ENCODE data around the gene MTG1.

The MTG1 gene

DNA sequence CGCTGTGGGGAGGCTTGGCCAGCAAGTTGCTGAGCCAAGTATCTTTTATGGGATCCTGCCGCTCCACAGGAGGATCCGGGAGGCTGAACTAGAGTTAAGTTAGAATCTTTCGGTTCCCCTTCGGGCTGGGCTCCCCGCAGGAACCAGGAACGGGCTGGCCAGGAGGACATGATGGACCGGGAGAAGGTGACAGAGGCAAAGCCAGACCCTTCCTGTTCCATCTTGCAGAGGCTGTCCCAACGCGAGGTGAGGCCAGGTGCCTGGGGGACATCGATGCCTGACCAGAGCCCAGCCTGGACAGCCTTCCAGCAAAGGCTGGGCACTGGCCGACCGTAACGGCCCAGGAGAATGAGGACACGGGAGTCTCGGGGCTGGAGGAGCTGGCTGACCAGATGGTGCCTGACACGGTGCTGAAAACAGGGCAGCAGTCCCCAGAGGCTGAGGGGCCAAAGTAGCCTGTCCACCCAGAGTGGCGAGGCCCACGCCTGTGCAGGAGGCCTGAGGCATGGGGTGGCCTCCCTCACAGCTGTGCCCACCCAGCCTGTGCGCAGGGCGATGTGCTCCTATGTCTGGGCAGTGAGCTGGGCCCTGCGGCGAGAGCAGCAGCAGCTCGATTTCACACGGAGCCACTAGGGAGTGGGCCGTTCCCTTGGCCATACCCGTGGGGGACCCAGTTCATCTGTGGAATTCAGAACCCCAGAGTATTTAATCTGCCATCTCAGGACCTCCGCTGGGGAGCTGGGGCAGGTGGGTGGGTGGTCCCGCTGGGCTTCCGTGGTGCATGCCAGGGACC, 16.7 kb upstream of the MTG1 start:
- Histone ChIP-seq H3K4me3 (ENCODE audit: low read depth, low read length) (no peak overlapping the region), H3K36me3 (ENCODE audit: control insufficient read depth, insufficient read depth, low read length) (no peaks in the 10 kb centered on the region), H3K4me1 (no peaks in the 10 kb centered on the region), H3K27ac (no peak overlapping the region), H2AFZ (no peak overlapping the region), H3K79me2 (no peaks in the 10 kb centered on the region), H3K9me3 (ENCODE audit: control insufficient read depth, low read length) (no peaks in the 10 kb centered on the region), H3K27me3 (ENCODE audit: control insufficient read depth, insufficient read depth, low read length) (no peaks in the 10 kb centered on the region), H3K4me2 (ENCODE audit: low read length) (no peak overlapping the region), H3K9ac (no peak overlapping the region)
- TF ChIP-seq, protein P1, sequence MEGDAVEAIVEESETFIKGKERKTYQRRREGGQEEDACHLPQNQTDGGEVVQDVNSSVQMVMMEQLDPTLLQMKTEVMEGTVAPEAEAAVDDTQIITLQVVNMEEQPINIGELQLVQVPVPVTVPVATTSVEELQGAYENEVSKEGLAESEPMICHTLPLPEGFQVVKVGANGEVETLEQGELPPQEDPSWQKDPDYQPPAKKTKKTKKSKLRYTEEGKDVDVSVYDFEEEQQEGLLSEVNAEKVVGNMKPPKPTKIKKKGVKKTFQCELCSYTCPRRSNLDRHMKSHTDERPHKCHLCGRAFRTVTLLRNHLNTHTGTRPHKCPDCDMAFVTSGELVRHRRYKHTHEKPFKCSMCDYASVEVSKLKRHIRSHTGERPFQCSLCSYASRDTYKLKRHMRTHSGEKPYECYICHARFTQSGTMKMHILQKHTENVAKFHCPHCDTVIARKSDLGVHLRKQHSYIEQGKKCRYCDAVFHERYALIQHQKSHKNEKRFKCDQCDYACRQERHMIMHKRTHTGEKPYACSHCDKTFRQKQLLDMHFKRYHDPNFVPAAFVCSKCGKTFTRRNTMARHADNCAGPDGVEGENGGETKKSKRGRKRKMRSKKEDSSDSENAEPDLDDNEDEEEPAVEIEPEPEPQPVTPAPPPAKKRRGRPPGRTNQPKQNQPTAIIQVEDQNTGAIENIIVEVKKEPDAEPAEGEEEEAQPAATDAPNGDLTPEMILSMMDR (IDR thresholded peaks at IDR 0.05), result no peak

DNA sequence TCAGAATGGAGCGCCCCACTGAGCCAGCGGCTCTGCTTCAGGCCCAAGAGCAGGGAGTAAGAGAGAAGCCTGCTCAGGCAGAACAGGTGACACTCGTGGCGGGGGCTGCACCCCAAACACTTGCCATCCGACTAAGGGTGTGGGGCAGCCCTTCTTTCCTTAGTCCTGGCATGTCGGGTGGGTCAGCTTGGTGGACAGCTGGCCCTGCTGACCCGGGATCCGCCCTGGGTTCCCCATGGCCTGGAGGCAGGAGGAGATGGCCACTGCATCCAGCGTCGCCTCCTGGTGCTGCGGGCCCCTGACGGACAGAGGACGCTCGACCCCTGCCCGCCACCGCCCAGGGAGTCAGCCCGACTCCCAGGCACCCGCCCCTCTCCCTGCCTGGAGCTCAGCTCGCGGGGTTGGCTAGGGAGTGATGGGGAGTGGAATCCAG, 16.1 kb upstream of the MTG1 start:
- H3K9me3 ChIP-seq (ENCODE audit: control insufficient read depth, low read length), result no peaks in the 10 kb centered on the region
- H3K9ac ChIP-seq, result no peak overlapping the region
- H3K27ac ChIP-seq, result no peak overlapping the region
- H3K4me3 ChIP-seq (ENCODE audit: low read depth, low read length), result peak overlapping the region; percentile 80
- H3K4me1 ChIP-seq, result no peaks in the 10 kb centered on the region
- TF ChIP-seq, protein P1 (IDR thresholded peaks at IDR 0.05), result no peak
- H3K79me2 ChIP-seq, result no peaks in the 10 kb centered on the region
- H2AFZ ChIP-seq, result peak overlapping the region; percentile 86
- H3K27me3 ChIP-seq (ENCODE audit: control insufficient read depth, insufficient read depth, low read length), result no peaks in the 10 kb centered on the region
- H3K36me3 ChIP-seq (ENCODE audit: control insufficient read depth, insufficient read depth, low read length), result no peaks in the 10 kb centered on the region
- H3K4me2 ChIP-seq (ENCODE audit: low read length), result peak overlapping the region; percentile 99

DNA sequence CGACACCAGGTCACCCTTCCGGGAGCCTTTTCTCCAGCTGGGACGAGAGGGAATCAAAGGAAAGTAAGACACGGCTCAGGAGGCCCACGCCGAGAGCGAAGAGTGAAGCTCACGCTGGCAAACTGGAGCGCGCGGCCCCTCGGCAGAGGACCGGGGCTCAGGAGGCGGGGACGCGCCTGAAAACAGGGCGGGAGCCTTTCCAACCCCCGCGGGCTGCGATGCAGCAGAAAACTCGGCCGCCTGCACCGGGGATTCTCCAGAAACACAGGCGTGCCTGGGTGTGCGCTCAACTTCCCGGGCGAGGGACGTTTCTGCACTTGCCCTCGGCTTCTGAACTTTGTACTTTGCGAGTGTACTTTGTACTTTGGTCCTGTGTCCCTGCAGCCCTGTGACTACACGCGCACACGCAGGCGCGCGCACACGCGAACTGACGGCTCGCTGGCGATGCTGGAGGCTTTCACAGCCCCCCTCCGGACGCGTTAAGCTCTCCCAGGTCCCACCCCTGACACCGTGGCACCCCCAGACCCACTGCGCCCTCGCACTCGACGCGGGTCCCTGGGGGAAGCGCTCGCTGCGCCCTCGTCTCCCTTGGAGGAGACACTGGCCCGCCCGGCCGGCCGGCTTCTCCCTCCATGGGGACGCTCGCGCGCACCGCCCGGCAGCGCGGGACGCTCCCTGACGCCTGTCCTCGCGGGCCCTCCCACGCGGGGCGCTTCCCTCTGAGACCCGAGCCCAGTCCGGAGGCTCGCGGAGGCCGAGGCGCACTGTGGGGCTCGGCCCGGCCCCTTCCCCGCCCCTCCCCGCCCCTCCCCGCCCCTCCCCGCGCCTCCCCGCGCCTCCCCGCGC, 15.5 kb upstream of the MTG1 start:
- no peaks in the 10 kb centered on the region for H3K36me3 ChIP-seq (ENCODE audit: control insufficient read depth, insufficient read depth, low read length)
- peak overlapping the region; percentile 99 for H3K4me2 ChIP-seq (ENCODE audit: low read length)
- H3K27ac ChIP-seq, result peak overlapping the region; percentile 35
- H3K27me3 ChIP-seq (ENCODE audit: control insufficient read depth, insufficient read depth, low read length), result no peaks in the 10 kb centered on the region
- no peak overlapping the region for H3K9ac ChIP-seq
- H3K79me2 ChIP-seq, result no peaks in the 10 kb centered on the region
- H3K9me3 ChIP-seq (ENCODE audit: control insufficient read depth, low read length), result no peaks in the 10 kb centered on the region
- H3K4me1 ChIP-seq, result no peaks in the 10 kb centered on the region
- H2AFZ ChIP-seq, result peak overlapping the region; percentile 86
- TF ChIP-seq, protein P1 (IDR thresholded peaks at IDR 0.05), result no peak
- peak overlapping the region; percentile 80 for H3K4me3 ChIP-seq (ENCODE audit: low read depth, low read length)

DNA sequence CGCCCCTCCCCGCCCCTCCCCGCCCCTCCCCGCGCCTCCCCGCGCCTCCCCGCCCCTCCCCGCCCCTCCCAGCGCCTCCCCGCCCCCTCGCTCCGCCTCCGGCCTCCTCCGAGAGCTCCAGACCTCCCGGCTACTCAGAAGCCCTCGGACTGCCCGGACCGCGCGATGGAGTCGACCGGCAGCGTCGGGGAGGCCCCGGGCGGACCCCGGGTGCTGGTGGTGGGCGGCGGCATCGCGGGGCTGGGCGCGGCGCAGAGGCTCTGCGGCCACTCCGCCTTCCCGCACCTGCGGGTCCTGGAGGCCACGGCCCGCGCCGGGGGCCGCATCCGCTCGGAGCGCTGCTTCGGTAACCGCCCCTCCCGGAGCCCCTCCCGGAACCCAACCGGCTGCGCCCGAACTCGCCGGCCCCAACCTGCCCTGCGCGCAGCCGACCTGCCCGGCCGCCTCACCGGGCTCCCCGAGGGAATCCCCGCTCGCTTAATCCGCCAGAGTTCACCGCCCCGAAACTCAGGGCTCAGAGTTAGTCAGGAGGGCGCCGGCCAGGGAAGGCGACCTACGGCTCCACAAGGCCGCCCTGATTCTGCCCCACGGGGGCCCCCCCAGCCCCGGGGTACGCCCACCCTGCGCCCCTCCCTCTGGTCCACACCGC, 14.7 kb upstream of the MTG1 start, which contains the start of gene PAOX:
Gene PAOX (plus strand): TSS at position 111 of the 649 bp plus-strand sequence. CDS start 55 bp downstream, at position 166.
- Histone ChIP-seq H3K79me2 (no peaks in the 10 kb centered on the region), H3K9ac (no peak within 1 kb of the TSS), H3K36me3 (ENCODE audit: control insufficient read depth, insufficient read depth, low read length) (no peaks in the 10 kb centered on the region), H3K4me3 (ENCODE audit: low read depth, low read length) (peak within 1 kb of the TSS; percentile 80), H3K27me3 (ENCODE audit: control insufficient read depth, insufficient read depth, low read length) (no peaks in the 10 kb centered on the region), H3K27ac (peak within 1 kb of the TSS; percentile 35), H3K4me2 (ENCODE audit: low read length) (peak within 1 kb of the TSS; percentile 99), H3K9me3 (ENCODE audit: control insufficient read depth, low read length) (no peaks in the 10 kb centered on the region), H3K4me1 (no peaks in the 10 kb centered on the region), H2AFZ (peak within 1 kb of the TSS; percentile 86)
- TF ChIP-seq, protein P1 (IDR thresholded peaks at IDR 0.05), result no peak

Data from parathyroid adenoma (tissue), 2 donors.